ENCODE measurements around the gene RDH5.
A peak's percentile ranks its signal among the peaks of the same experiment; 100 is the strongest.

GRCh38 chr12:55729819-55730818, 9.9 kb downstream of the RDH5 start:
- no peak for TF ChIP-seq CTCF (IDR thresholded peaks at IDR 0.05)
- TF ChIP-seq POLR2AphosphoS5 (IDR thresholded peaks at IDR 0.05; ENCODE audit: insufficient read depth in 1 of 2, low read depth in 1 of 2) = peak in 1 of 2 donors; percentile 54
- TF ChIP-seq POLR2A (IDR thresholded peaks at IDR 0.05) = no peak

Measured in vagina (tissue), 2 donors.